Measurements from ENCODE around the gene KRT23.
"Not testable (repeated sequence)": the region's sequence is repeated elsewhere in the genome, so short reads cannot be mapped to it uniquely, and the experiment has no call there.

Gene KRT23

DNA sequence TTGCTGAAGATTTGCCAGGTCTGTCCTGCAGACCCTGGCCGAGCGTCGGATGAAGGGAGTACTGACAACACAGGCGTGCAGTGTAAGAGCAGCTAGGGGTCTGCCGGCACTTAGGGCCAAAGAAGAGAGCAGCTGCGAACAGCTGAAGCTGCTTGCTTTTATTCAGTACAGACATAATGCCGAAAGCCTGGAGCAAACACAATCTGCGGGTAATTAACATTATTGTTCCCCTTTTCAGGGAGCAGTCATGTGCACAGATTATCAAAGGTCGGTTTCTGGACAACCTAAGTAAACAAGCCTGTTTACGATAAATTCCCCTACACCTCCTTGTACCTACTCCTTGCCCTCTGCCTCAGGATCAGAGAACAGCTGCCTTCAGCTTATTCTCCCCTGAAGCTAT is 12.0 kb upstream of the KRT23 start:
- no peak for DNase-seq

DNA sequence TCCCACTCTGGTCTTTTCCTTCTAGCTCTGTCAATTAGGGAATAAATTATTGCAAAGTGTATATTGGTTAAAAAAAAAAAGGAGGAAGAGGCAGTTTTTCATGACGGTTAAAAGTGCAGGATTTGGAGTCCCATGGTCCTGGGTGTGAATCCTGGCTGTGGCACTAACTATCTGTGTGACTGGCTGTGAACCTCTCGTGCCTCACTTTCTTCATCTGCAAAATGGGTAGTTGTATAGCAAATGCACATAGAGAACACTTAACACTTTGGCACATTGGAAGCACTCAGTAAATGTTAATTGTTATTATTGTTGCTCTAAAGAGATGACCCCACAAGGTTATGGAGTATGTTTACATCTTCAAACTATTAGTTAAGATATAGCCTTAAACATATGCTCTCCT is 10.5 kb upstream of the KRT23 start:
- no peak for DNase-seq

DNA sequence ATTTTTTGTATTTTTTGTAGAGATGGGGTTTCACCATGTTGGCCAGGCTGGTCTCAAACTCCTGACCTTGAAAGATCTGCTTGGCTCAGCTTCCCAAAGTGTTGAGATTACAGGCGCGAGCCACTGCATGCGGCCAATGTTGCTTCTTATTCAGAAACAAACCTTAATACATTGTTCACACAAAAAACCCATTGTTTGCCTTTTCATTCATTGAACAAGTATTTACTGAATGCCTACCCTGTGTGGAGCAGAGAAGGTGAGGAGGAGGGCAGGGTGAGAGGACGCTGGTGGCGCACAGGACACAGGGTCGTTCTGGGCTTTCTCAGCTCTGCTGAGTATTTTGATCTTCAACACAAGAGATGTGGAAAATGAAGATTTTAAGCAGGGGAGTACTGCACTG is 8.0 kb upstream of the KRT23 start:
- DNase-seq = no peak

DNA sequence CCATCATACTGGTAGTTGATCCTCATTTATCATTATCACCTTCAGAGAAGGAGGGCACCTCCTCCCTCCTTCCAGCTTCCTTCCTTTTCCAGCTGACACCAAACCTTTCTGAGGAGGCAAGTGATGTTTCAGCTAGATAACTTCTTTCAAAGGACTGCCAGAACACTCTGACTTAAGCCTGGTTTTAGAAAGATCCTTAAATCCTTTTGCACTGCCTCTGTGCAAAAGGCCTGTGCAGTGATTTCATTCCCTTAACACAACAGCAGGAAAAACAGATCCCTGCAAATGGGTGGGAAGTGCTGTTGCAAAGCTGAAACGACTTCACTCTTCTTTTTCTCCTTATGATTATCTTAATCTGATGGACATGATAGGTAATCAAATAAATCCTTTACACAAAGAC is 7.1 kb upstream of the KRT23 start:
- DNase-seq = no peak

DNA sequence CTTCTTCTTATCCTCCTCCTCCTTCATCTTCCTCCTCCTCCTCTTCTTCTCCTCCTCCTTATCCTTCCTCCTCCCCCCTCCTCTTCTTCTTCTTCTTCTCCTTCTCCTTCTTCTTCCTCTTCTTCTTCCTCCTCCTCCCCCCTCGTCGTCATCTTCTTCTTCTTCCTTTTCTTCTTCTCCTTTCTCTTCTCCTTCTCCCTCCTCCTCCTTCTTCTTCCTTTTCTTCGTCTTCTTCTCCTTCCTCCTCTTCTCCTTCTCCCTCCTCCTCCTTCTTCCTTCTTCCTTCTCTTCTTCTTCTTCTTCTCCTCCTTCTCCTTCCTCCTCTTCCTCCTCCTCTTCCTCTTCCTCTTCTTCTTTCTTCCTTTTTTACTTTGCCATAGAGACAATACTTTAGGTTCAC is 5.1 kb upstream of the KRT23 start:
- no peak for DNase-seq

DNA sequence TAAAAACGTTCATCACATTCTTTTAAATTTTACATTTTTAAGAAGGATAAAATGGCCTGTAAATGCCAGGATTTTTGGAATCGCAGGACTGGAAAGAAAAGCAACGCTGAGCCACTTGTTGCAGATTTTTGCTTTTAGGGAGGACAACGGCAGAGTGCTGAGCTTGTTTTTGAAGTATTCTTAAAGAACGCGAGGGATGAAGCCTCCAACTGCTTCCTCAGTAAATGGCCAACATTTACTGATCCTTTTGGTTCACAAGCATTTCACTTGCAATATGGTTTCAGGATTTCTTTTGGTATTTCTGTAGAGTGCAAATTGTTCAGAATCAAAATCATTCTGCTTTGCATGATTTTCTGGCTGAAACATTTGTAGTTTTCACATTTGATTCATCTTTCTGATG is 2.8 kb upstream of the KRT23 start:
- DNase-seq = no peak

DNA sequence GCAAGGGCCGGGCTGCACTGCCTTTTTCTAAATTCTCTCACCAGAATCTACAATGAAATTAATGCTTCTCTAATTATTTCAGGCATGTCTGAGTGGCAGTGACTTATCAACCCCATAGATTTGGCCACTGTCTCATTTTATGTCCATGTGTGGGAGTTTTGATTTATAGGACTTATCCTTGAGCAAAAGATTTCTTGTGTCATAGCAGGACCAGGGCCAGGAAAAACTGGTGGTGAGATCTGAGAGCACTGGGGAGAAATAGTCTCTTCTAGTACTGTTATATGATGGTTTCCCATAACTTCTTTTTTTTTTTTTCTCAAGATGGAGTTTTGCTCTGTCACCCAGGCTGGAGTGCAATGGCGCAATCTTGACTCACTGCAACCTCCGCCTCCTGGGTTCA is 1.5 kb upstream of the KRT23 start:
- no peak for DNase-seq

DNA sequence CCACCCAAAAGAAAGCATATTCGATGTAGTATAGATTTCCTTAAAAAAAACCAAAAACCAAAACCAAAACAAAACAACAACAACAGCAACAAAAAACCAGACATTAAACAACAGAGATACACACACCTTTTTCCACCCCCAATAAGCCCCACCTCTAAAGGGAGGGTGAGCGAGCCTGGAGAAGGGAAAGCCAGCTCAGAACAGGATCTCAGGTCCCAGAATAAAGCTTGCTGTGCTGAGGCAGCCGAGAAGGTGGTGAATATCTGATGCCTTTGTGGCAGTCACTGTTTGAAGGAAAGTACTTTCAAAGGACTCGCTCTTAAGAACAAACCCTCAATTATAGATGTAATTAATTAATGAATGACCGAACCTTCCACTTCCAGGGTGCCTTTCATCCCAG is 470 bp downstream of the KRT23 start:
- DNase-seq = no peak

DNA sequence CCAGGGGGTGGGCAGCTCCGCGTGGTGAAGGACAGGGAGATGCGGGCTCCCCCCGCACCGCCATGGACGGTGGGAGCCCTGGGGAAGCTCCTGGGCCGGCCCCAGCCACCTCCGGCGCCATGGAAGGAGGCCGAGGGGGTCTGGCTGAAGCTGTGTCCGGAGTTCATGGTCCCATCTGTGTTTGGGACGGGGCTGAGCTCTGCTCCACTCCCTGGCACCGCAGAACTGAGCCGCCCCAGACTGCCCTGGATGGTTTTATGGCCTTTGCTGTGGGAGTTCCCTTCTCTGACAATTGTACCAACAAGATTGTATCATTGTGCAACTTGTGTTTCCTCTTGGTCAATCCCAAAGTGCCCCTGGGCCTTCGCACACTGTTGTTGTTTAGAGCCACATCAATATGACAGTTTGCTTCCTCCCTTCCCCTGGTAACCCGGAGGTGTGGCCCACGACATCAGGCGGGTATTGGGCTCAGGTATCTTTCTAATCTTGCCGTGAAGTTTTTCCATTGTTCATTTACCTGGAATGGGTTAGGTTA is 942 bp downstream of the KRT23 start:
- DNase-seq = no peak

DNA sequence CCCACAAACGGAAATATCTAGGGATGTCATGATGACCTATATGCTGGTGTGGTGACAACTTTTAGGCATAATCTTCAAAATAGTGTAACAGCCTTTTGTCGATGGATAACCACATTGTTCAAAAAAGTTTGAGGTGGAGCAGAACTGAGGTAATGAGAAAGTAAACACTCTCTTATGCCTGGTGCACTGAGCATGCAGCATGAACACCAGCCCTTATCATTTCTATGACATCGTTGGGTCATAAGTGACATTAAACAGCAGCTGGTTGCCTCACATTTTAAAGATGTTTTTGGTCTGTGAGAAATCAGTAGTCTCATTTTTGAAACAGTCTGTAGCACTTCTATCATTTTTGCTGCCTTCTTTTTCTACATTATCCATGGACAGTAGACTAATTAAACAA is 1.8 kb downstream of the KRT23 start:
- no peak for DNase-seq

DNA sequence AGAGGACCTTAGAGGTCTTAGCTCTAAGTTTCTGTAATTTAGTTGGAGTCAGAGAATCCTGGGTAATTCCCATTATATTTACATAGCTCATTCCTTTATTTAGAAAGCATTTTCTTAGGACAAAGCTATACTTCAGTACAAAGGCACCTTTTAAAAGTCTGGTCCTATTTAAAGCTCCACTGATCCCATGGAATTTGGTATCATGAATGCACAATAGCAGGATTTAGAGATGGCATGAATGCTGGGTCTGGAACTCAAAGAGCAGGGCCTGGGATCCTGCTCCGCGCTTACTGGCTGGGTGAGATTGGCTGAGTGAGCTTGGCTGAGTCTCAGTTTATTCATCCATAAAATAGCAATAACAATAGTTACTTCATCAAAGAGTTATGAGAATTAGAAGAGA is 4.8 kb downstream of the KRT23 start:
- DNase-seq = no peak

DNA sequence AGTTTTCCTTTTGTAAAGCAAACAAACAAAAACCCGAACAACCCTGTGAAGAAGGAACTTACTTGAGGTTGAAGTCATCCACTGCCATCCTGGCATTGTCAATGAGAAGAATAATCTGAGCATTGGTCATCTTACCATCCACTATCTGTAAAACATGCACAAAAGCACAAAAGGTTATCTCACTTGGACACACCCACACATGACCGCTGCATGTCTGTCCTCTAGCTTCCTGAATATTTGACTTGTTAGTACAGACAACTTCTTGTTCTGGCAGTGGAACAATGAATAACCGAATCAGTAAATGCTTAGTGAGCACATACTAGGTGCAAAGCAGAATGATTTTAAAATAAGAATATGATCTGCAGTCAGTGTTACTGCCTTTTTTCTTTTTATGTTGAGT is 6.1 kb downstream of the KRT23 start:
- DNase-seq = no peak

DNA sequence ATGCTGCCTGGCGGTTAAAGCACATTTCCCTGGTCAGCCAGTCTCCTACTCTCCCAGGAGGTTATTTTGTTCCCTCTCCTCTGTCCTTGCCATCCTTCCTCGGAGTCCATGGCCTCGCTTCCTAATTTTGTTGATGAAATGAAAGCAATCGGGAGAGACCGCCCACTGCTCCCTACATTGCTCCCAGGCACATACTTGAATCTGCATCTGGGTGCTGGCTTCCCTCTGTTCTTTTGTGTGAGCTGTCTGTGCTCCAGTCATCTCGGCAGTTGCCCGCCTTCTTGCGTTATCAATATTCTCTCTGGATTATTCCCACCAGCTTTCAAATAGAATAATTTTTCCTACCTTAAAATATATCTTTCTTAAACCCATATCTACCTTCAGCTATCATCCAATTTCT is 11.1 kb downstream of the KRT23 start:
- DNase-seq = no peak

DNA sequence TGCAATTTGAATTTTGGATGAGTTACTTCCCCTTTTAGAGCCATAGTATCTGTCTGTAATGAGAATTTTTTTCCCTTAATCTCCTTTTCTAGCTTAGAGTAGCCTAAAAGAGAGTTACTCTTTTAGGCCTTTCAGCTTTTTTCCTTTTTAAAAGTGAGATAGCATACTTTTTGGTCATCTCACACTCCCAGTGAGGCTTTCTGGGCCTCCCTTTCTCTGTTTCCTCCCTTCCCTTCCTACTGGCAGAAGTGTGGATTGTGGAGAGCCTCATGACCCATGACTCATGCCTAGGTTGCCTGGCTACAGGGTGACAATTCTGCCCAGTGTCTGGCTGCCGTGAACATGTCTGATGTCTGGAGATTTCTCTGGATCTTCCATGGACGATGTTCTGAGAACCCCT is 15.2 kb downstream of the KRT23 start:
- DNase-seq = no peak

DNA sequence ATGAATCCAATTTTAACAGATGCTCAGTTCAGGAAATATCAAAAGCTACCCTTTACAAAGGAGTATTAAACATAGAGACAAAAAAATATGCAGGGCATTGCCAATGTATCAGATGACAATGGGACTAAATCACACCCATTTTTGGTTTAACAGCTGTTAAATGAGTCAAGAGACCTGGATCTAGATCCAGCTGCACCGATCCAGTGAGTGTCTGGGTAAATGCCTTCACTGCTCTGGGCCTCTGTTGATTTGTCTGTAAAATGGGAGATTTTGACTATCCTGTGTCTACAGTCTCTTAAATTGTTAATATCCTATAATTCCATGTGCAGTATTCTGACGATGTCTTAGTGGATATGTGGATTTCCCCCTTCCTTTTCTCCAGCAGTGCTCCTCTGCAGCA is 16.4 kb downstream of the KRT23 start:
- DNase-seq = no peak

DNA sequence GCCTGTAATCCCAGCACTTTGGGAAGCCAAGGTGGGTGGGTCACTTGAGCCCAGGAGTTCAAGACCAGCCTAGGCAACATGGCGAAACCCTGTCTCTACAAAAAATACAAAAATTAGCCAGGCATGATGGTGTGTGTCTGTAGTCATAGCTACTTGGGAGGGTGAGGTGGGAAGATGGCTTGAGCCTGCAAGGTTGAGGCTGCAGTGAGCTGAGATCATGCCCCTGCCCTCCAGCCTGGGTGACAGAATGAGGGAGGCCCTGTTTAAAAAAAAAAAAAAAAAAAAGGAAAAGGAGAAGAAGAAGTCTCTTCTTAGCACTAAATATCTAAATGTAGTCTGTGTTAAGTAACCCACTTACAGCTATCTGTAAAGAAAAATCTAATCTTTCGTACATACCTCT is 20.3 kb downstream of the KRT23 start:
- not testable (repeated sequence) for DNase-seq

DNA sequence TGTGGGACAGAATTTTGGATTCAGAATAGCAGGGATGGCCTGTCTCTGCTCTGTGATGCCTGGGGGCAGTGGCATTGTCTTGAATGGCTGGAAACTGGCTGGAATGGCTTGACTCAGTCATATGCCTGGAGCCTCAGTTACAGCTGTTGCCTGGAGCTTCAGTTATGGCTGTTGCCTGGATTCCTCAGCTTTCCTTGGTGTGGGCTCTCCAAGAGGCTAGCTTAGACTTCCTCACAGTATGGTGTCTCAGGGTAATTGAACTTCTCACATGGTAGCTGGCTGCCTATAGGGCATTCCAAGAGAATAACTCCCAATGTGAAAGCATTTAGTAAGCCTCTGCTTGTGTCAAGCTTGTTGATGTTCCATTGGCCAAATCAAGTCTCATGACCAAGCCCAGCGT is 21.1 kb downstream of the KRT23 start:
- no peak for DNase-seq

DNA sequence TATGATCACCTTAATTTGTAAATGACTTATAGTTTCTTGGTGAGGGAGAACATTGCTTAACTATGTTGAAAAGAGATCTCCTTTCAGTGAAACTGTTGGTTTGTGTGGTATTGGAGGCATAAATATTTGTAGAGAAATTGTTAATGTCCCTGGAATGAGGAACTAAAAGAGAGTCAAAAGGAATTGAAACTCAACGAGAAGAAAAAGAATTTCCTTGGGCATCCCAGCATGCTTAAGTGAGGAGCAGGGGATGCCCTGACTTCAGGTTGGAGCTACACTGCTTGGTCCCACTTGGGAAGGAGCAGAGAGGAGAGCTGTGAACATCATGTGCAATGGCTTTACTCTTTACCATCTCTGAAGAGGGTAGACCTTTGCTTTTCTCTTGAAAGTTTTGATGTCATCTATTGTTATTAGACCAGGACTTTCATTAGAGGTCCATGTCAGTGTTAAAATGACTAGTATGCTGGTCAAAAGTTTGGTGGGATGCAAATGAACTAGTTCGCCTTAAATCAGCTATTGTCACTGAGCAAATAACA is 21.7 kb downstream of the KRT23 start:
- no peak for DNase-seq

DNA sequence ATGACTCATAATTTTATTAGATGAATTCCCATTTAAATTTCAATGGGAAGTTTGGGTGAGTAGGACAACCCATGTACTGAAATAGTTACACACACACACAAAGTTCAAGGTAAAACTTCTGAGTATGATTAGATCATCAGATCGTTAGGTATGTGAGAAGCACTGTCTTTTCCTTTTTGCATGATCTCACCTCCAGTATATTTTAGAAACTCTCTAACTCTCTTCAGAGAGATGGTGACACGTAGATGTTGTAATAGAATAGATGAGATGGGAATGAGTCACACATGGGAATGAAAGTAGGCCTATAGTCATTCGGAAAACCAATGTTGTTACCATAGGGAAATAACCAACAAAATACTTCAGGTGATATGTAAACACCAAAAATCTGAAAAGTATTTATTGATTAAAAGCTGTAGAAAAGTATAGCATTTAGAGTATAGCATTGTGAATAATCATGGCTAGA is 22.2 kb downstream of the KRT23 start:
- DNase-seq = no peak

DNA sequence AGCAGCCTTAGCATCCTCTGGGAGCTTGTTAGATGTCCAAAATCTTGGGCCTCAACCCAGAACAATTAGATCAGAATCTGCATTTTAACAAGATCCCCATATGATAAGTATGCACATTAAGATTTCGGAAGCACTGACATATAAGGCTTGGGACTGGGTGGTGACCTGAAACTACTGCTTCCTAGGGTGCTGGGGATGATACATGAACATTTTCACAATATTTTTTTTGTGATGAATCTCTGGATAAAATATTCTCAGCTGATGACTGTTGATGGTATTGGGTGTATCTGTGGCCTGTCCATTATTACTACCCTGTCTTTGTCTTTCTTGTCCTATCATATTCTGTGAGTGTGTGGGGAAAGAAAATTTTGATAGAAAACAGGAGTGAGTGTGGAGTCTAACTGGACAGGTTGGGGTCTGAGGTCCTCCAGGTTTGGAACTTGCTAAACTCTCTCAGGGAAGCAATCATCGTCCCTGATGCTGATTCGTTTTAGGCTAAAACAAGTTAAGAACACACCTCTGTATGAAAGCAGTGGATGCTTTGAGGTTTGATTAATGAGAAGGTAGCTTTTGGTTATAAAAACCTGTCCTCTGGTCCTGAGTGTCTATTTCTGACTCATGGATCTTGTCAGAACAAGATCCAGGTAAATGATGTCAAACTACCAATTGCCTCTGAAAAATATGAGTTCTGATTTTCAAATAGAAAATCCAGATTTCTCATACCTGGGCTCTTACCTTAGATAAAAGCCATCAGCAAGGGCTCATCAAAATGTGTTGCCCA is 23.2 kb downstream of the KRT23 start:
- no peak for DNase-seq

DNA sequence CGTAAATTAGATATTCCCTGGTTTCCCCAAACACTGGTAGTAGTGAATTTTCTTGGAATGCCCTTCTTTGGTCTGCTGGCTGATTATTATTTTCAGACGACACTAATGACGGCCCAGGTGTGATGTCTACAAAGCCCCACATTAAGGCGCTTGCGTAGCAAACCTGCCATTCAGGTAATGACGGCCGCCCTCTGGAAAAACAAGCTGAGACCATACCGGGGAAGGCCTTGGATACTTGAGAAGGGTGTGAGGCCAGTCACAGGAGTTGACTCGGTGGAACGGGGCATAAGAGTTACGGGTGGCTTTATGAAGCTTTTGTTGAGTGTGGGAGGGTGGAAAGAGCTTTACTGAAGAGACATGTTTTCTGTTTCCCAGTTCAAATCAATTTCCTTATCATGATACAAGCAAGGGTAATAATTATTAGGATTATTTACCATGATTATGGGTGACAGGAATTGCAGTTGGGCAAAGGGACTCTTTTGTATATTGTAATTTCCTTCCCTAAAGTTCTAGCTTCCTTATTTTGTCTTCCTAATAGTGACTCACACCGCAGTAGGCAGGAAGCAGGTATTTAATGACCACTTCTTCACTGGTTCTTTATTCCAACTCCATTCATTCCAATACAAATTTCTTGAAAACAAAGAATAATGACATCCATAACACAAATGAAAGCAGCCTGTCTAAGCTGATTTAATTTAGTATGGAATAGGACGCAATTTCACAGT is 24.8 kb downstream of the KRT23 start:
- DNase-seq = no peak

DNA sequence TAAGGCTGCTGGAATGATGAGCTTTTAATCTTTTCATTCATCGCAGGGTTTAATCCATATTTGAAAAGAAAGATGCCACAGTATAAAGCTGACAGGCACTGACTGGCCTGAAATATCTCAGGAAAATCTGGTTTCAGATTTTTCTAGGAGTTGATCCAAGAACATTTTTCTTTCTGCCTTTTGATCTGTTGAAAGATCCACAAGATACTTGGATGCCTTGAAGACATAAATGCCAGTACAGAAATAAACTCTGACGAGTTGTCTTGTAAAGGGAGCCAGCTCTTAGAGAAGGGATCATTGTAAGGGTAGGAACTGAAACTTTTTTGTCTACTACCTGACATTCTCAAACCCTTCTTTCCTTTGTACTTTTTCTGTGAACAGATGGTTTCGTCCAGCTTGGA is 27.0 kb downstream of the KRT23 start:
- DNase-seq = no peak

DNA sequence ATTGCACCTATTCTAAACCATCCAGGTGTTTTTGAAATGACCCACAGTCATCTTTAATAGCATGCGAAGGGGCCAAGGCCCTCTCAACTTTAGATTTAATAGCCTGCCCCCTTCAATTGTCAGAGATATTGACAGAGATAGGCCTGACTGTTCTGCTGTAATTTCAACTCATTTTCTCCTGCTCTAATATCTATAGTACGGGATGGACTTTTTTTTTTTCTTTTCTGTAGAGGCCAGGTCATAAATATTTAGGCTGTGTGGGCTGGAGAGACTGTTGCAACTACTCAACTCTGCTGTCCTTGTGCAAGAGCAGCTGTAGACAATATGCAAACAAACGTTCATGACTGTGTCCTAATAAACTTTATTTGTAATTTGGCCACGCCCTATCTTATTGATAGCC is 27.7 kb downstream of the KRT23 start:
- no peak for DNase-seq

DNA sequence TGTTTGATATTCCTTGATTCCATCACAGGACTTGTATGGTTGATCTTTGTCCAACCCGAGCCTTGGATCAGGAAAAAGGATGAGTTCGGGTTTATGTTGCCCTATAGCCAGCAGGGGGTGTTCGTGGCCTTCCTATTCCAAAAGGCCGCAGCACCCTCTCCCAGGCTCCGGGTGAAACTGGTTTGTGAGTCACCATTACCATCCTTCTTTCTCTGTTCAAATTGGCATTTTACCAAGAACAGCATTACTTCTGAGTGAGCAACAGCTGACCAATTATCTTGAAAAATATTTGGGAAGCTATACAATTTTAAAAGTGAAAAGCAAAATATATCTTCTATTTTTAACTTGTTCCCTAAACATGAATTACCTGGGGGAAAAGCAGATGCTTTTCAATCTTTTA is 28.1 kb downstream of the KRT23 start:
- peak; percentile 76 for DNase-seq
